Activated naive CD4-positive, alpha-beta T cell treated with anti-CD3 and anti-CD28 coated beads, Interleukin-2, amount 10 ng/mL, durations not matched to agents 7 days and 5 days (primary cell): ENCODE results near the gene SPTBN4.
A peak's percentile ranks its signal among the peaks of the same experiment; 100 is the strongest.

Experiments
- CTCF ChIA-PET: fragments of 350-600 bp; sonication (Branson Sonifier 250); formaldehyde crosslinking; loops from one replicate; lab custom pipeline; 2021; ENCODE audit warnings: antibody characterized with exemption; lab: Charles Lee
- DNase-seq: peaks from one replicate; pipeline ENCODE4 v3.0.0-alpha.2; 2020
- H3K27ac Mint-ChIP-seq: one replicate; pipeline ENCODE4 v1.8.0; 2021; ENCODE audit warnings: mild to moderate bottlenecking, moderate library complexity, mixed read lengths
- H3K27me3 Mint-ChIP-seq: one replicate; pipeline ENCODE4 v1.8.0; 2021; ENCODE audit warnings: mild to moderate bottlenecking, mixed read lengths
- H3K36me3 Mint-ChIP-seq: one replicate; pipeline ENCODE4 v1.8.0; 2021; ENCODE audit warnings: mixed read lengths
- H3K4me1 Mint-ChIP-seq: one replicate; pipeline ENCODE4 v1.8.0; 2021; ENCODE audit warnings: mixed read lengths
- H3K4me3 Mint-ChIP-seq: one replicate; pipeline ENCODE4 v1.8.0; 2021; ENCODE audit warnings: mild to moderate bottlenecking, moderate library complexity, mixed read lengths
- H3K9me3 Mint-ChIP-seq: one replicate; pipeline ENCODE4 v1.8.0; 2021; ENCODE audit warnings: mixed read lengths

Gene SPTBN4

GRCh38 chr19:40466985-40467734 lies at the start of gene SPTBN4:
TSS of gene SPTBN4 (plus strand) at chr19:40467001. CDS start at chr19:40472622, 5,621 bp downstream.
- peaks cover 34% of the 10 kb centered on the region for H3K27me3 Mint-ChIP-seq
- H3K4me1 Mint-ChIP-seq = peaks cover 30% of the 10 kb centered on the region
- peak within 1 kb of the TSS; percentile 86 for H3K27ac Mint-ChIP-seq
- CTCF ChIA-PET = no interaction called here
- H3K9me3 Mint-ChIP-seq = no peaks in the 10 kb centered on the region
- H3K36me3 Mint-ChIP-seq = peaks cover 4% of the 10 kb centered on the region
- H3K4me3 Mint-ChIP-seq = peak within 1 kb of the TSS; percentile 84
- DNase-seq = peak; percentile 23

- Mint-ChIP-seq H3K27me3 (peaks cover 15% of the 10 kb centered on the region), H3K36me3 (peaks cover 10% of the 10 kb centered on the region), H3K27ac (peak overlapping the region; percentile 11), H3K9me3 (no peaks in the 10 kb centered on the region), H3K4me3 (no peak overlapping the region), H3K4me1 (peaks cover 46% of the 10 kb centered on the region)
- no peak for DNase-seq
- CTCF ChIA-PET = interaction anchor here (0.6 to 1.0 kb wide), 2 partner anchors 10 to 730 kb away, joined by 3 read pairs; no protein-coding TSS in a partner anchor
Measured at GRCh38 chr19:40417643-40417981, 49.2 kb upstream of the SPTBN4 start.

- Mint-ChIP-seq H3K27ac (no peak overlapping the region), H3K9me3 (no peaks in the 10 kb centered on the region), H3K4me3 (no peak overlapping the region), H3K27me3 (peaks cover 14% of the 10 kb centered on the region), H3K4me1 (peaks cover 47% of the 10 kb centered on the region), H3K36me3 (peaks cover 10% of the 10 kb centered on the region)
- no peak for DNase-seq
- CTCF ChIA-PET = interaction anchor here (0.6 to 1.3 kb wide), 3 partner anchors 14 to 731 kb away, joined by 3 to 4 read pairs (median 3); no protein-coding TSS in a partner anchor
Measured at GRCh38 chr19:40418040-40418439, 48.8 kb upstream of the SPTBN4 start.

GRCh38 chr19:40419066-40419612 lies 47.7 kb upstream of the SPTBN4 start:
- no peak overlapping the region for H3K27ac Mint-ChIP-seq
- peaks cover 53% of the 10 kb centered on the region for H3K4me1 Mint-ChIP-seq
- CTCF ChIA-PET = interaction anchor here (0.8 to 2.6 kb wide), 3 partner anchors 11 to 184 kb away, joined by 3 to 15 read pairs (median 4); no protein-coding TSS in a partner anchor
- DNase-seq = no peak
- no peak overlapping the region for H3K4me3 Mint-ChIP-seq
- H3K9me3 Mint-ChIP-seq = no peaks in the 10 kb centered on the region
- H3K27me3 Mint-ChIP-seq = peaks cover 6% of the 10 kb centered on the region
- H3K36me3 Mint-ChIP-seq = peaks cover 10% of the 10 kb centered on the region

GRCh38 chr19:40419780-40420179 lies 47.0 kb upstream of the SPTBN4 start:
- no peaks in the 10 kb centered on the region for H3K9me3 Mint-ChIP-seq
- peaks cover 6% of the 10 kb centered on the region for H3K27me3 Mint-ChIP-seq
- H3K27ac Mint-ChIP-seq = peak overlapping the region; percentile 28
- peak overlapping the region; percentile 65 for H3K4me3 Mint-ChIP-seq
- no peak for DNase-seq
- CTCF ChIA-PET = interaction anchor here (0.6 to 2.7 kb wide), 7 partner anchors 8 to 183 kb away, joined by 3 to 15 read pairs (median 9); partner anchors contain the start of genes BLVRB and SERTAD3
- H3K4me1 Mint-ChIP-seq = peaks cover 59% of the 10 kb centered on the region
- H3K36me3 Mint-ChIP-seq = peaks cover 14% of the 10 kb centered on the region

GRCh38 chr19:40420451-40420765 lies 46.4 kb upstream of the SPTBN4 start:
- H3K4me1 Mint-ChIP-seq = peaks cover 62% of the 10 kb centered on the region
- DNase-seq = no peak
- H3K36me3 Mint-ChIP-seq = peaks cover 16% of the 10 kb centered on the region
- no peaks in the 10 kb centered on the region for H3K9me3 Mint-ChIP-seq
- peaks cover 6% of the 10 kb centered on the region for H3K27me3 Mint-ChIP-seq
- H3K27ac Mint-ChIP-seq = peak overlapping the region; percentile 95
- CTCF ChIA-PET = interaction anchor here (0.6 to 2.7 kb wide), 13 partner anchors 9 to 214 kb away, joined by 3 to 15 read pairs (median 4); partner anchors contain the start of genes BLVRB and SERTAD3
- peak overlapping the region; percentile 81 for H3K4me3 Mint-ChIP-seq

GRCh38 chr19:40420766-40421765 lies 45.7 kb upstream of the SPTBN4 start:
- Mint-ChIP-seq H3K4me3 (peak overlapping the region; percentile 81), H3K27me3 (peaks cover 11% of the 10 kb centered on the region), H3K4me1 (peaks cover 59% of the 10 kb centered on the region), H3K36me3 (peaks cover 16% of the 10 kb centered on the region), H3K9me3 (no peaks in the 10 kb centered on the region), H3K27ac (peak overlapping the region; percentile 95)
- peak; percentile 86 for DNase-seq
- CTCF ChIA-PET = interaction anchor here (0.7 to 2.7 kb wide), 12 partner anchors 9 to 214 kb away, joined by 3 to 15 read pairs (median 6); partner anchors contain the start of genes BLVRB and SERTAD3

- H3K4me1 Mint-ChIP-seq = peaks cover 55% of the 10 kb centered on the region
- H3K9me3 Mint-ChIP-seq = no peaks in the 10 kb centered on the region
- CTCF ChIA-PET = interaction anchor here (2.7 kb wide), 1 partner anchor 11 kb away, joined by 9 read pairs; no protein-coding TSS in a partner anchor
- no peak for DNase-seq
- peaks cover 16% of the 10 kb centered on the region for H3K36me3 Mint-ChIP-seq
- H3K27me3 Mint-ChIP-seq = peaks cover 12% of the 10 kb centered on the region
- H3K4me3 Mint-ChIP-seq = peak overlapping the region; percentile 81
- H3K27ac Mint-ChIP-seq = peak overlapping the region; percentile 95
Measured at GRCh38 chr19:40421993-40422747, 44.6 kb upstream of the SPTBN4 start.

GRCh38 chr19:40422748-40423566 lies 43.8 kb upstream of the SPTBN4 start:
- Mint-ChIP-seq H3K27me3 (peaks cover 15% of the 10 kb centered on the region), H3K4me1 (peaks cover 49% of the 10 kb centered on the region), H3K4me3 (peak overlapping the region; percentile 81), H3K9me3 (no peaks in the 10 kb centered on the region), H3K36me3 (peaks cover 16% of the 10 kb centered on the region), H3K27ac (peak overlapping the region; percentile 95)
- no peak for DNase-seq
- CTCF ChIA-PET = interaction anchor here (2.7 kb wide), 1 partner anchor 11 kb away, joined by 9 read pairs; no protein-coding TSS in a partner anchor

GRCh38 chr19:40423938-40424337 lies 42.9 kb upstream of the SPTBN4 start:
- H3K27ac Mint-ChIP-seq = no peak overlapping the region
- peak overlapping the region; percentile 80 for H3K4me3 Mint-ChIP-seq
- H3K27me3 Mint-ChIP-seq = peaks cover 14% of the 10 kb centered on the region
- CTCF ChIA-PET = interaction anchor here (0.6 kb wide), 1 partner anchor 118 kb away, joined by 3 read pairs; no protein-coding TSS in a partner anchor
- DNase-seq = no peak
- H3K9me3 Mint-ChIP-seq = no peaks in the 10 kb centered on the region
- peaks cover 44% of the 10 kb centered on the region for H3K4me1 Mint-ChIP-seq
- peaks cover 16% of the 10 kb centered on the region for H3K36me3 Mint-ChIP-seq

- CTCF ChIA-PET = interaction anchor here (0.6 kb wide), 1 partner anchor 119 kb away, joined by 3 read pairs; no protein-coding TSS in a partner anchor
- H3K27ac Mint-ChIP-seq = peak overlapping the region; percentile 90
- H3K4me3 Mint-ChIP-seq = peak overlapping the region; percentile 80
- H3K9me3 Mint-ChIP-seq = no peaks in the 10 kb centered on the region
- H3K27me3 Mint-ChIP-seq = peaks cover 14% of the 10 kb centered on the region
- DNase-seq = peak; percentile 35
- peaks cover 43% of the 10 kb centered on the region for H3K4me1 Mint-ChIP-seq
- peaks cover 15% of the 10 kb centered on the region for H3K36me3 Mint-ChIP-seq
Measured at GRCh38 chr19:40424637-40425449, 42.0 kb upstream of the SPTBN4 start.
